ENCODE results near the gene MOV10L1. TPM values are rescaled to one million over a fixed set of nuclear protein-coding genes. Genes with fewer than 3 reads are reported as not detected.

The MOV10L1 gene
- under 1 TPM in 2 of 7 donors, not detected in 5; 0.10 to 0.37 TPM for total RNA-seq
- polyA plus RNA-seq, result under 1 TPM in 1 of 3 donors, not detected in 2; 0.15 TPM
- long read RNA-seq, donor 1, result 0 reads
- long read RNA-seq, donor 2, result 0 reads

DNA sequence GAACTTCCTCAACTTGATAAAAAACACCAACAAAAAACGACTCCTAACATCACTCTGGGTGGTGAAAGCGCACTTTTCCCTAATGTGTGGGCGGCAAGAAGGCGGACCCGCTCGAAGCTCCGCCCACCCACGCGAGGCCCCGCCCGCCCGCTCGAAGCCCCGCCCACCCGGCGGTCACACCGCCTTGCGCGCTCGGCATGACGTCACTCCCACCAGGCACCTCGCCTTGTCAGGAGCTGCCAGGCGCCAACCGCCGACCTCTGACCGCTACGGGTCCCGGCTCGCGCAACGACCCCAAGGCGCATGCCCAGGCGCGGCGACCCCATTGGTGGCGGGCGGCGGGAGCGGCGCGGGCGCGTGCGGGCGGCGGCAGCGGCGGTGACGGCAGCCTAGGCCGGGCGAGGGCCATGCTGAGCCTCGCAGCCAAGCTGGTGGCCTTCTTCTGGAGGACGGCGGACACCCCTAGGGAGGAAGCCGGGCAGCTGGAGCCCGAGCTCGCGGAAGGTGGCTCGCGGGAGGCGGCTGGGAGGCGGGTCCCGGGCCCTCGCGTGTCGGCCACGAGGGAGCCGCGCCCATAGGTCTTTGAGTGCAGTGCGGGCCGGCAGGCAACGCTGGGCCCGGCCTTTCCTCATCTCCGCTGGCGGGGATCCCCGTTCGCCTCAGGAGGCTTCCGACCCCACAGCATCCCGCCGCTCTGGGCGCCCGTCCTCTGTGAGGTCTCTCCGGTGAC lies at the start of gene MOV10L1:
TSS of gene MOV10L1 (plus strand) at position 325 of the 730 bp plus-strand sequence. CDS start at position 408, 83 bp downstream.
- peak; percentile 72 for DNase-seq
- Histone ChIP-seq H3K4me3 (no peak within 1 kb of the TSS), H3K4me1 (peaks cover 0 to 5% (median 0%) of the 10 kb centered on the region in 6 donors), H3K27ac (no peak within 1 kb of the TSS), H3K9me3 (peaks cover 0 to 28% (median 7%) of the 10 kb centered on the region in 8 donors), H3K27me3 (replicated peaks in 1 of 7) (peaks cover 0 to 39% (median 7%) of the 10 kb centered on the region in 7 donors), H3K36me3 (no peaks in the 10 kb centered on the region)
- intact Hi-C loops (cut with DNase I; ENCODE audit: low total_unique reads), result no loop called here
- TF ChIP-seq POLR2A (IDR thresholded peaks at IDR 0.05) (no peak), POLR2AphosphoS5 (IDR thresholded peaks at IDR 0.05) (peak in 1 of 3 donors; percentile 12)
- TF ChIP-seq, protein P1, sequence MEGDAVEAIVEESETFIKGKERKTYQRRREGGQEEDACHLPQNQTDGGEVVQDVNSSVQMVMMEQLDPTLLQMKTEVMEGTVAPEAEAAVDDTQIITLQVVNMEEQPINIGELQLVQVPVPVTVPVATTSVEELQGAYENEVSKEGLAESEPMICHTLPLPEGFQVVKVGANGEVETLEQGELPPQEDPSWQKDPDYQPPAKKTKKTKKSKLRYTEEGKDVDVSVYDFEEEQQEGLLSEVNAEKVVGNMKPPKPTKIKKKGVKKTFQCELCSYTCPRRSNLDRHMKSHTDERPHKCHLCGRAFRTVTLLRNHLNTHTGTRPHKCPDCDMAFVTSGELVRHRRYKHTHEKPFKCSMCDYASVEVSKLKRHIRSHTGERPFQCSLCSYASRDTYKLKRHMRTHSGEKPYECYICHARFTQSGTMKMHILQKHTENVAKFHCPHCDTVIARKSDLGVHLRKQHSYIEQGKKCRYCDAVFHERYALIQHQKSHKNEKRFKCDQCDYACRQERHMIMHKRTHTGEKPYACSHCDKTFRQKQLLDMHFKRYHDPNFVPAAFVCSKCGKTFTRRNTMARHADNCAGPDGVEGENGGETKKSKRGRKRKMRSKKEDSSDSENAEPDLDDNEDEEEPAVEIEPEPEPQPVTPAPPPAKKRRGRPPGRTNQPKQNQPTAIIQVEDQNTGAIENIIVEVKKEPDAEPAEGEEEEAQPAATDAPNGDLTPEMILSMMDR (IDR thresholded peaks at IDR 0.05 in 8 of 11, conservative IDR thresholded peaks at IDR 0.05 in 3 of 11), result no peak
- 42 to 66% (median 56%) methylated on average over 48 to 83 of the region's 83 CpGs for WGBS, 5 donors

DNA sequence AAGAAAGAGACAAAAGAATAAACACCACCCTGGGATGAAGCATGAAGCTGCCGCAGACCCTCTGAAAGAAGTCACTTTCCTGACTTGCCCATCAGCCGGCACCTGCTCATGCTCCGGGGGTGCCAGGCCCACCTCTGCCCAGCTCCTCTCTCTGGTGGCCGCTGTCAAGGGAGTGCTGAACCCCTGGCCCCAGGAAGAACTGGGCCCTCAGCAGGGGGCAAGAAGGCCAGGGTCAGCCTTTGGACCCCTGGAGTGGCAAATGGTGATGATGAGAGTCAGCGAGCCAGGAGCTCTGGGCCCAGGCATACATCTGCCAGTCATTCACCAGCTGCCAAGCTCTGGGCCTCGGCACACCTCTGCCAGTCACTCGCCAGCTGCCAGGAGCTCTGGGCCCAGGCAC lies 49.1 kb upstream of the MOV10L1 start:
- Histone ChIP-seq H3K27ac (no peak overlapping the region), H3K27me3 (replicated peaks in 1 of 7) (peaks cover 0 to 36% (median 11%) of the 10 kb centered on the region in 7 donors), H3K9me3 (peaks cover 0 to 20% (median 16%) of the 10 kb centered on the region in 8 donors), H3K4me1 (peaks cover 0 to 11% (median 0%) of the 10 kb centered on the region in 6 donors), H3K4me3 (no peak overlapping the region), H3K36me3 (no peaks in the 10 kb centered on the region)
- DNase-seq, result peak; percentile 53
- 85 to 94% (median 91%) methylated on average over 6 to 7 of the region's 7 CpGs for WGBS, 5 donors
- TF ChIP-seq POLR2A (IDR thresholded peaks at IDR 0.05) (no peak), POLR2AphosphoS5 (IDR thresholded peaks at IDR 0.05) (no peak)
- TF ChIP-seq, protein P1 (IDR thresholded peaks at IDR 0.05 in 8 of 11, conservative IDR thresholded peaks at IDR 0.05 in 3 of 11), result no peak
- intact Hi-C loops (cut with DNase I; ENCODE audit: low total_unique reads), result no loop called here

DNA sequence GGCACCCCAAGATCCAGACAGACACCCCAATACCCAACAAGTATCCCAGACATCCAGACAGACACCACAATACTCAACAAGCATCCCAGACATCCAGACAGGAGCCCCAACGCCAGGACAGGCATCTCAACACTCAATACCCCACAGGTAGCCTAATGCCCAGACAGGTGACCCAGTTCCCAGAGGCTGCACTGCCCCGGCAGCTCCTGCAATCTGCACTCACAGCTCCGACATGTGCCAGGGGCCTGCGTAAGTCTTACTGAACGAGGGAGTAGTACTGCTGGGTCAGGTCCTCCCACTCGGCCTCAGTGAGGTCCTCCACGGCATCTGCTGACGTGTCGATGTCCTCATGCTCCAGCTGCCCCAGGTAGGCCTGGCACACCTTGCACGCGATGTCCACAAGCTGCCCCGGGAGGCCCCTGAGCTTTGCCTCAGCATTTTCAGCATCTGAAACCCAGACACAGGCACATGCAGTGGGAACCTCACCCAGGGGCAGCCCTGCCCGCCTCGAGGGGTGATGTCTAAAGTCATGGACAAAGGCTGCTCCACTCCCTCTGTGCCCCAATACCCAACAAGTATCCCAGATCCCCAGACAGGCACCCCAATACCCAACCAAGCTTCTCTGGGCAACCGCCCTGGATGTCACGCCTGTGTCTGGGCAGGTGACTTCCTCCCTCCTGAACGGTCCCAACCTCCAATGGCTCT lies 48.3 kb upstream of the MOV10L1 start:
- WGBS, 5 donors, result 73 to 82% (median 79%) methylated on average over 15 to 17 of the region's 17 CpGs
- DNase-seq, result peak; percentile 63
- no peak overlapping the region for H3K27ac ChIP-seq

More for the DNA sequence above, 48.3 kb upstream of the MOV10L1 start:
- Histone ChIP-seq H3K4me1 (peaks cover 0 to 11% (median 0%) of the 10 kb centered on the region in 6 donors), H3K4me3 (no peak overlapping the region), H3K36me3 (no peaks in the 10 kb centered on the region), H3K27me3 (replicated peaks in 1 of 7) (peaks cover 0 to 40% (median 19%) of the 10 kb centered on the region in 7 donors), H3K9me3 (peaks cover 0 to 20% (median 16%) of the 10 kb centered on the region in 8 donors)
- TF ChIP-seq, protein P1 (IDR thresholded peaks at IDR 0.05 in 8 of 11, conservative IDR thresholded peaks at IDR 0.05 in 3 of 11), result no peak
- no peak for TF ChIP-seq POLR2AphosphoS5 (IDR thresholded peaks at IDR 0.05)
- no peak for TF ChIP-seq POLR2A (IDR thresholded peaks at IDR 0.05)
- intact Hi-C loops (cut with DNase I; ENCODE audit: low total_unique reads), result no loop called here

All from spleen (tissue), 13 donors.